NCI-H748 treated with DMSO at 0.1 percent for 48 hours (cell line): Measurements from ENCODE around the gene GREM1.

ENCODE experiments used
- DNase-seq: peaks from one replicate; lab custom pipeline; 2025; lab: John Stamatoyannopoulos, UW

GREM1 gene

GRCh38 chr15:32694222-32694983 is 23.4 kb upstream of the GREM1 start:
- no peak for DNase-seq

GRCh38 chr15:32698773-32699390 is 18.9 kb upstream of the GREM1 start:
- DNase-seq = no peak

- DNase-seq = no peak
Measured at GRCh38 chr15:32700501-32701150, 17.2 kb upstream of the GREM1 start.

- no peak for DNase-seq
Measured at GRCh38 chr15:32701863-32702262, 15.9 kb upstream of the GREM1 start.

- DNase-seq = no peak
Measured at GRCh38 chr15:32704395-32704981, 13.3 kb upstream of the GREM1 start.

- no peak for DNase-seq
Measured at GRCh38 chr15:32705446-32705845, 12.4 kb upstream of the GREM1 start.

- DNase-seq = no peak
Measured at GRCh38 chr15:32706704-32707103, 11.1 kb upstream of the GREM1 start.

- DNase-seq = no peak
Measured at GRCh38 chr15:32707436-32707835, 10.4 kb upstream of the GREM1 start.

- DNase-seq = no peak
Measured at GRCh38 chr15:32709295-32710033, 8.3 kb upstream of the GREM1 start.

GRCh38 chr15:32715276-32715675 is 2.5 kb upstream of the GREM1 start:
- DNase-seq = no peak

- no peak for DNase-seq
Measured at GRCh38 chr15:32716216-32716914, 1.4 kb upstream of the GREM1 start.

GRCh38 chr15:32716915-32717425 is 834 bp upstream of the GREM1 start:
- DNase-seq = no peak

GRCh38 chr15:32718227-32718820 is 520 bp downstream of the GREM1 start:
- no peak for DNase-seq

- no peak for DNase-seq
Measured at GRCh38 chr15:32718821-32719716, 1.3 kb downstream of the GREM1 start.

GRCh38 chr15:32721596-32721995 is 3.8 kb downstream of the GREM1 start:
- no peak for DNase-seq

GRCh38 chr15:32722136-32722535 is 4.3 kb downstream of the GREM1 start:
- no peak for DNase-seq

- DNase-seq = no peak
Measured at GRCh38 chr15:32723171-32723948, 5.6 kb downstream of the GREM1 start.

- DNase-seq = no peak
Measured at GRCh38 chr15:32729700-32730395, 12.0 kb downstream of the GREM1 start.
